ENCODE results near the gene TAF3. TPM values are rescaled to one million over a fixed set of nuclear protein-coding genes. Genes with fewer than 3 reads are reported as not detected.

The TAF3 gene
- total RNA-seq, 1 donor: 2.2 TPM

GRCh38 chr10:7957591-7957990 lies 139.3 kb downstream of the TAF3 start:
- TF ChIP-seq CTCF (IDR thresholded peaks at IDR 0.05; ENCODE audit: insufficient read depth, low read depth, low read length): no peak
- H3K4me3 ChIP-seq (ENCODE audit: low read depth, low read length): no peak overlapping the region

GRCh38 chr10:7958442-7958841 lies 140.1 kb downstream of the TAF3 start:
- no peak for TF ChIP-seq CTCF (IDR thresholded peaks at IDR 0.05; ENCODE audit: insufficient read depth, low read depth, low read length)
- H3K4me3 ChIP-seq (ENCODE audit: low read depth, low read length): no peak overlapping the region
- no peak for DNase-seq (ENCODE audit: low read depth)

More at GRCh38 chr10:7957591-7957990, 139.3 kb downstream of the TAF3 start:
- no peak for DNase-seq (ENCODE audit: low read depth)

- TF ChIP-seq CTCF (IDR thresholded peaks at IDR 0.05; ENCODE audit: insufficient read depth, low read depth, low read length): no peak
- no peak for DNase-seq (ENCODE audit: low read depth)
- no peak overlapping the region for H3K4me3 ChIP-seq (ENCODE audit: low read depth, low read length)
Measured at GRCh38 chr10:7960108-7960507, 141.8 kb downstream of the TAF3 start.

GRCh38 chr10:7962592-7962991 lies 144.3 kb downstream of the TAF3 start:
- no peak for TF ChIP-seq CTCF (IDR thresholded peaks at IDR 0.05; ENCODE audit: insufficient read depth, low read depth, low read length)
- no peak overlapping the region for H3K4me3 ChIP-seq (ENCODE audit: low read depth, low read length)
- DNase-seq (ENCODE audit: low read depth): no peak

- TF ChIP-seq CTCF (IDR thresholded peaks at IDR 0.05; ENCODE audit: insufficient read depth, low read depth, low read length): no peak
- DNase-seq (ENCODE audit: low read depth): no peak
Measured at GRCh38 chr10:7965457-7965856, 147.2 kb downstream of the TAF3 start.

GRCh38 chr10:7967035-7967434 lies 148.7 kb downstream of the TAF3 start:
- no peak overlapping the region for H3K4me3 ChIP-seq (ENCODE audit: low read depth, low read length)
- no peak for TF ChIP-seq CTCF (IDR thresholded peaks at IDR 0.05; ENCODE audit: insufficient read depth, low read depth, low read length)
- DNase-seq (ENCODE audit: low read depth): no peak

More at GRCh38 chr10:7965457-7965856, 147.2 kb downstream of the TAF3 start:
- H3K4me3 ChIP-seq (ENCODE audit: low read depth, low read length): no peak overlapping the region

- TF ChIP-seq CTCF (IDR thresholded peaks at IDR 0.05; ENCODE audit: insufficient read depth, low read depth, low read length): no peak
- no peak overlapping the region for H3K4me3 ChIP-seq (ENCODE audit: low read depth, low read length)
- no peak for DNase-seq (ENCODE audit: low read depth)
Measured at GRCh38 chr10:7968510-7969112, 150.3 kb downstream of the TAF3 start.

All from fibroblast of villous mesenchyme (primary cell).